Activated T-helper 17 cell treated with anti-CD3 and anti-CD28 coated beads, Interleukin-2, amount 50 U/mL, for 72 hours (primary cell): ENCODE data around the gene NAP1L1. TPM values are rescaled to one million over a fixed set of nuclear protein-coding genes. Genes with fewer than 3 reads are reported as not detected.
"Not testable (repeated sequence)": the region's sequence is repeated elsewhere in the genome, so short reads cannot be mapped to it uniquely, and the experiment has no call there.

Source experiments
- ATAC-seq: fragments of 150-1000 bp; cut with Tn5 transposase; replicated peaks from 2 replicates; pipeline ENCODE4 v1.10.0; 2021; ENCODE audit warnings: mild to moderate bottlenecking, moderate library complexity
- H3K27ac Mint-ChIP-seq: one replicate; pipeline ENCODE4 v1.8.0; 2022; ENCODE audit warnings: mixed read lengths
- H3K27me3 Mint-ChIP-seq: one replicate; pipeline ENCODE4 v1.8.0; 2022; ENCODE audit warnings: mixed read lengths
- H3K36me3 Mint-ChIP-seq: one replicate; pipeline ENCODE4 v1.8.0; 2022; ENCODE audit warnings: low read depth, mild to moderate bottlenecking, mixed read lengths
- H3K4me1 Mint-ChIP-seq: one replicate; pipeline ENCODE4 v1.8.0; 2022; ENCODE audit warnings: mixed read lengths
- H3K4me3 Mint-ChIP-seq: one replicate; pipeline ENCODE4 v1.8.0; 2022; ENCODE audit warnings: mild to moderate bottlenecking, mixed read lengths
- H3K9me3 Mint-ChIP-seq: one replicate; pipeline ENCODE4 v1.8.0; 2022; ENCODE audit warnings: mixed read lengths
- total RNA-seq, 2 donors: library from RNA; stranded (reverse); gene quantifications; one replicate each; pipeline ENCODE4 v1.2.3, GENCODE V29; 2022

Gene NAP1L1
- total RNA-seq, 2 donors from 2014 or later: 715 to 937 TPM

DNA sequence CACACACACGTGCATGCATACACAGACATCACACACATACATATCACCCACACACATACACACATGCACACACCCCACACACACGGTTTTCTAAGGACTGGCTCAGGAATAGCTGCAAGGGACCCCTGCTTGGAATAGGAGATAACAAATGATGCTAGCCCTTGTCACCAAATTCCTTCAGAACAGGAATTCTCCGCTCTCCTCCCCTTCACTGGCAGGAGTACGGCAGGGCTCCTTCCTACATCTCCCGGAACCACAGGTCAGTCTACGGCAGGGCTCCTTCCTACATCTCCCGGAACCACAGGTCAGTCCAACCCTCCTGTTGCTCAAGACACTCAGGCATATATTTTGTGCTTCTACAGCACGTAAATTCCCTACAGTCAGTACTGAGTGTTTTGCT lies 76.8 kb downstream of the NAP1L1 start:
- no peak for ATAC-seq
- Mint-ChIP-seq H3K27me3 (no peaks in the 10 kb centered on the region), H3K9me3 (peaks cover 5% of the 10 kb centered on the region), H3K4me3 (no peak overlapping the region), H3K36me3 (no peaks in the 10 kb centered on the region), H3K4me1 (no peaks in the 10 kb centered on the region), H3K27ac (no peak overlapping the region)

DNA sequence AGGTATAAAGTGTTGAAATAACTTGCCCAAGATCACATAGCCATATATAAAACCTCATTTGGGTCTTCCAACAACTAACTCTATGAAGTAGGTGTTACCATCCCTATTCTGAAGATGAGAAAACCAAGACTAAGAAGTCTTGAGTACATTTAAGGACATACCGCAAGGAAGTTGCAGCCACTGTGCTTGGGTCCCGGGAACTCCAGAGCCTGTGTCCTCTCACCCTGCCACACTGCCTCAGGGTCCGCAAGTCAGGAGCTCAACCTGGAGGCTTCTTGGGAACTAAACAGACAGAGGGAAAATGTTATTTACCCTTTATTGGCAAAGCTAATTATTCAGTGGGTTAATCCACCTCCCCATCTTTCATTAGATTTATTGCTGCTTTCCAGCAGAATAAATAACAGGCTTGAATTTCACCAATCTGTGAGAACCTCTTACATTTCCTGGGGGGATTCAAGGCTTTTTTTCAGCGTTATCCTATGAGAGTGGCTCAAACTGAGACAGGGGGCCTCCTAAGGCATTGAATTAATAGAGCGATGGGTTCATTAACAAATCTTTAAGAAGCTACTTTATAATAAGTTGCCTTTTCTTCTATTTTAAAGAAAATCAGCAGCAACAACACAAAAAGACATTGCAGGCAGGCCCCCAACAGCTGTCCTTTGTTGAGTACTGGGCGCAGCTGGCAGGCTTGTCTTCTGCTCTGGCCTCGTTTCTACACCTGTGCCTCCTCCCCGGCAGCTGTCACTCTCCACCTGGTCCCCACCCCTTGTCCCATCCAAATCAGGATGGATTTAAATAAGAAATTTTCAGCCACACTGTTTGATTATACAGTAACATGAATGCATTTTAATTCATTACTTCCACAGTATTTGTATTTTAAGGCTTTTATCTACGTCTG lies 78.2 kb downstream of the NAP1L1 start:
- no peak overlapping the region for H3K27ac Mint-ChIP-seq
- H3K27me3 Mint-ChIP-seq: no peaks in the 10 kb centered on the region
- H3K4me1 Mint-ChIP-seq: no peaks in the 10 kb centered on the region
- H3K4me3 Mint-ChIP-seq: no peak overlapping the region
- no peak for ATAC-seq
- H3K9me3 Mint-ChIP-seq: peaks cover 5% of the 10 kb centered on the region
- no peaks in the 10 kb centered on the region for H3K36me3 Mint-ChIP-seq

DNA sequence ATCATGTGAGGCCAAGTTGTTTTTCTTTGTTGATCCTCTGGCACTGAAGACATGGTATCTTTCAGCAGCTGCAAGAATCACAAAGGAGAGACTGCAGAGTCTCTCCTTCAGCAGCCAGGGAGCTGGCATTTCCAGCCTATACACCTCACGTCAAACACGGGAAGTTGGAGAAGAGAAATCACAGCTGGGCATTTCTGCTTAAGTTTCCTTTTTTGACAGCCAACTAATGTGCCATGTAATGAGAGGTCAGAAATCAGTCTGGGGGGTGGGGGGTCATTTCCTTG lies 81.2 kb downstream of the NAP1L1 start:
- Mint-ChIP-seq H3K9me3 (peaks cover 5% of the 10 kb centered on the region), H3K4me3 (no peak overlapping the region), H3K36me3 (no peaks in the 10 kb centered on the region), H3K27me3 (no peaks in the 10 kb centered on the region), H3K4me1 (no peaks in the 10 kb centered on the region), H3K27ac (no peak overlapping the region)
- no peak for ATAC-seq

DNA sequence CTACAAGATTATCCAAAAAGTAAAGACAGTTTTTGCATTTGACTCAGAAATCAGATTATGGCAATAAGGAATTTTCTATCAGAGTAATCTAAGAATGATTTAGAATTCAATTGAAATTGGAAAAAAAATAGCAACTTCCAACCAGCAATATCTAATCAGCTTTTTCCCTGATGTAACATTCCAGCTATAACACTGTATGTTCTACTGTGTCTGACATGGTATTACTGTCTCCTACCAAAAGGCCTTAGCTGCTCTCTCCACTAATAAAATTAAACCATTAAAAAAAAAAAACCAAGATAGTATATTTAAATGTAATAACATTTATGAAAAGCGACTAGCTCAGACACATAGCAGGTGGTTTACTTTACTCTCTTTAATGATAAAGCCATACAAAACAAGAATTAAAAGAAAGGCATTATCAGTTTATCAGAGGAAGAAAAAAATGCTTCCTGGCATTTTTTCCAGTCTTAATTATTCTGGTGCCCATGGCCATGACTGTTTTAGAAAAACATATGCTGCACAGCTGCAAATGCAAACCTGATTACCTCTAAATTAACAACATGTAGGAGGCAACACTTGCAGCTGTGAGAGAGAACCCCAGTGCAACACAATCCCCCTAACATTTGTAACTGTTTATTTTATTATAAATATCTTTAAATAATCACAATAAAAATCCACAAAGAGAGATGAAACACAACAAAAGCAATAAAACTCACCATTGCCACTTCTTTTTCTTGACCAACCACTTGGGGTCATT lies 81.7 kb downstream of the NAP1L1 start:
- peaks cover 1% of the 10 kb centered on the region for H3K4me1 Mint-ChIP-seq
- peaks cover 5% of the 10 kb centered on the region for H3K9me3 Mint-ChIP-seq
- no peak for ATAC-seq
- H3K4me3 Mint-ChIP-seq: no peak overlapping the region
- no peaks in the 10 kb centered on the region for H3K36me3 Mint-ChIP-seq
- H3K27me3 Mint-ChIP-seq: no peaks in the 10 kb centered on the region
- no peak overlapping the region for H3K27ac Mint-ChIP-seq

DNA sequence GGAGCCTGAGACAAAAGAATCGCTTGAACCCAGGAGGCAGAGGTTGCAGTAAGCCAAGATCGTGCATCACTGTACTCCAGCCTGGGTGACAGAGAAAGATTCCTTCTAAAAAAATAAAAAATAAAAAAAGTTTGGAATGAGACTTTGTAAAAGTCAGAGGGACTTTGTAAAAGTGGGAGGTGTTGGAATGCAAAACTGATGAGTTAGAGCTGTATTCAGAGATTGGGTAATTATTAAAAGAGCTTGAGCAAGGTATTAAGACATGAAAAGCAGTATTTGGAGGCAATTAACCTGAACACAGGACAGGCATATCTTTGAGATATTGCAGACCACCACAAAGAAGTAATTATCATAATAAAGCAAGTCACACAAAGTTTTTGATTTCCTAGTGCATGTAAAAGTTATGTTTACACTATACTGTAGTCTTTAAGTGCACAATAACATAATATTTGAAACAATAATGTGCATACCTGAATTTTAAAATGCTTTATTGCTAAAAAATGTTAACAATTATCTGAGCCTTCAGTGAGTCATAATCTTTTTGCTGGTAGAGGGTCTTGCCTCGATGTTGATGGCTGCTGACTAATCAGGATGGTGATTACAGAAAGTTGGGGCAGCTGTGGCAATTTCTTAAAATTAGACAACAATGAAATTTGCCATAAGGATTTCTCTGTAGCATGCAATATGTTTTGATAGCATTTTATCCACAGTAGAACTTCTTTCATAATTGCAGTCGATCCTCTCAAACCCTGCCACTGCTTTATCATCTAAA lies 86.0 kb downstream of the NAP1L1 start:
- Mint-ChIP-seq H3K4me3 (no peak overlapping the region), H3K36me3 (no peaks in the 10 kb centered on the region), H3K9me3 (no peaks in the 10 kb centered on the region), H3K4me1 (peaks cover 15% of the 10 kb centered on the region), H3K27me3 (no peaks in the 10 kb centered on the region), H3K27ac (no peak overlapping the region)
- no peak for ATAC-seq

DNA sequence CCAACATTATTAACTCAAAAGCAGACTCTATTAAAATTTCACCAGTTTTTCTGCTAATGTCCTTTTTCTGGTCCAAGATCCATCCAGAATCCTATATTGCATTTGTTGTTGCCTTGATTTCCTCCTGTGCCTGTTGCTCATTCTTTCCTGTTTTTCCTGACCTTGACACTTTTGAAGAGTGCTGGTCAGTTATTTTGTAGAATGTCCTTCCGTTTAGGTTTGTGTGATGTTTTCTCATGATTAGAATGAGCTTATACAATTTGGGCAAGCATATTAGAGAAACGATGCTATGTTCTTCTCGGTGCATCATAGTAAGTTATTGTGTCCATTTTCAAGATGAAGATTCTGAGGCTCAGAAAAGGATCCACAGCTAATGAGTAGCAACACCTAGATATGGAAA lies 86.8 kb downstream of the NAP1L1 start:
- no peak overlapping the region for H3K4me3 Mint-ChIP-seq
- H3K9me3 Mint-ChIP-seq: no peaks in the 10 kb centered on the region
- no peak overlapping the region for H3K27ac Mint-ChIP-seq
- no peaks in the 10 kb centered on the region for H3K27me3 Mint-ChIP-seq
- ATAC-seq: no peak
- H3K36me3 Mint-ChIP-seq: no peaks in the 10 kb centered on the region
- peaks cover 16% of the 10 kb centered on the region for H3K4me1 Mint-ChIP-seq

DNA sequence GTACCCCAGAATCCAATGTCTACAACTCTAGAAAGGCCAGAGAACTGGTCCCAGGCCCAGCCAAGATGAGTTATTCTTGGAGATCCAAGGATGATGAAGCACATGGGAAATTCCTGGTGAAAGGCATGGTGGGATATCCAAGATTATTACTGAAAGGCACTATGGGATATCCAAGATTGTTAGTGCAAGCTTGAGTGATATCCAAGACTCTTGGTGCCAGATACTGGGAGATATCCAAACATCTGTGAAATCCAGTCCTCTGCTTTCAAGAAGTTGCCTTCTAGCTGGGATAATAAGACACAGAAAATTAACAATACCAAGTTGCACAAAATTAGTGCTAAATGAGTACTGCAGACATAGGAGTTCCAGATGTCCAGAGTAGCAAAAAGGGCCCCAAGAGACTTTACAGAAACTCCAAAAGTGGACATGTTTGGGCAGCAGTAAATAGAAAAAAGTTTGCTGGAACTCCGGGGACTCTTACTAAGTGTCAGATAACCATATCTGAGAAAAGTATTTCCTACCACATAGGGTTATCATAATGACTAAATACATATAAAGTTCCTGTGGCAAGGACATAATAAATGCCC lies 87.5 kb downstream of the NAP1L1 start:
- Mint-ChIP-seq H3K36me3 (no peaks in the 10 kb centered on the region), H3K4me3 (no peak overlapping the region), H3K9me3 (no peaks in the 10 kb centered on the region), H3K27me3 (no peaks in the 10 kb centered on the region), H3K27ac (no peak overlapping the region), H3K4me1 (peaks cover 18% of the 10 kb centered on the region)
- no peak for ATAC-seq

DNA sequence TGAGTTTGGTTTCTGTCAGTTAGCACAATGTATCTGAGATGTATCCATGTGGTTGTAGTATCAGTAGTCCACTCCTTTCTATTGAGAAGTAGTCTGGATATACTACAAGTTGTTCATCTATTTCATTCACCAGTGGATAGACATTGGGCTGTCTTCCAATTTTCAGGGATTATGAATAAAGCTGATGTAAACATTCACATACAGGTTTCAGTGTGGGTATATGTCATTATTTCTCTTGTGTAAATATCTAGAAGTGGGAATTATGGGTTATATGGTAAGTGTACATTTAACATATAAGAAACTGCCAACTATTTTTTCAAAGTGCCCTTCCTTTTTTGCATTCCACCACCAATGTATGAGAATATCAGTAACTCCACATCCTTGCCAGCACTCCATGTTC lies 88.8 kb downstream of the NAP1L1 start:
- Mint-ChIP-seq H3K9me3 (no peaks in the 10 kb centered on the region), H3K27me3 (no peaks in the 10 kb centered on the region), H3K4me3 (no peak overlapping the region), H3K27ac (peak overlapping the region; percentile 60), H3K36me3 (no peaks in the 10 kb centered on the region), H3K4me1 (peaks cover 26% of the 10 kb centered on the region)
- no peak for ATAC-seq

DNA sequence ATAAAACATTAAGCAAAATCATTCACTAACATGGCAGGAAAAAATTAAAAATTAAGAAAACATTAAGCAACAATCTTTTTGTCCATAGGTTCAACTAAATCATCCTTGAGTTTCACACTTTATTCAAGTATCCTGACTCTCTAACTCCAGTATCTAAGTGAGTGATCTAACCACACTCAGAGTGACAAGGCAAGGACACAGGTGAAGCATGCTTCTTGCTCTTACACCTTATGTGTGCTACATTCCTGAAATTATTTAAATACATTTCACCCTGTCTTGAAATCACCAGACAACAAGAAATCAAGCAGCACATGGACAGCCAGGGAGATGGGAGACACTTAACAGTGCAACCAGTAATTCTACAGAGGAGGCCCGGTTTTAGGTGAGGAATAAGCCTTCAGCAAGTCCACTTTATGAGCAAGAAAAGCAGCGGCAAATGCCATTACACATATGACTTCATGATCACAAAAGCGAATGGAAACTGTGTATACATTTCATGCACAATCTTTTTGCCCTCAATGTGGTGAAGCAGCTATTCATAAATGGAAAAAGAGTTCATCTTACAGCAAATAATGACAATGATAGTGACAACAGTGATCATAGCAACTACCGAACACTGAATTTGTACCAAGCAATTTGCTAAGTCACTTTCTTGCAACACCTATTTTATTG lies 90.3 kb downstream of the NAP1L1 start:
- Mint-ChIP-seq H3K4me3 (peak overlapping the region; percentile 48), H3K36me3 (no peaks in the 10 kb centered on the region), H3K4me1 (peaks cover 26% of the 10 kb centered on the region), H3K9me3 (no peaks in the 10 kb centered on the region), H3K27ac (peak overlapping the region; percentile 86), H3K27me3 (no peaks in the 10 kb centered on the region)
- peak; percentile 88 for ATAC-seq

DNA sequence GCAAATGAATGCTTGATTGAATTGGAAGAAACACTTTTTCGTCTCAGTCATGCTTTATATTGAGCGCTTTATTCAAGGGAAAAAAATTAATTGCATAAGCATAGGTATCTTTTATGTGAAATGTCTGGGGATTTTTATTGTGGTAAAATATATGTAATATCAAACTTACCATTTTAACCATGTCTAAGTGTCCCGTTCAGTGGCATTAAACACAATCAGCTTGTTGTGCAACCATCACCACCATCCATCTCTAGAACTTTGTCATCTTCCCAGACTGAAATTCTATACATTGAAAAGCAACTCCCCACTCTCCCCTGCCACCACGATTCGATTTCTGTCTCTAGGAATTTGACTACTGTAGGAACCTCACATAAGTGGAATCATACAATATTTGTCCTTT lies 92.7 kb downstream of the NAP1L1 start:
- no peaks in the 10 kb centered on the region for H3K36me3 Mint-ChIP-seq
- peaks cover 21% of the 10 kb centered on the region for H3K4me1 Mint-ChIP-seq
- no peak overlapping the region for H3K27ac Mint-ChIP-seq
- no peaks in the 10 kb centered on the region for H3K9me3 Mint-ChIP-seq
- H3K27me3 Mint-ChIP-seq: no peaks in the 10 kb centered on the region
- no peak for ATAC-seq
- H3K4me3 Mint-ChIP-seq: no peak overlapping the region

DNA sequence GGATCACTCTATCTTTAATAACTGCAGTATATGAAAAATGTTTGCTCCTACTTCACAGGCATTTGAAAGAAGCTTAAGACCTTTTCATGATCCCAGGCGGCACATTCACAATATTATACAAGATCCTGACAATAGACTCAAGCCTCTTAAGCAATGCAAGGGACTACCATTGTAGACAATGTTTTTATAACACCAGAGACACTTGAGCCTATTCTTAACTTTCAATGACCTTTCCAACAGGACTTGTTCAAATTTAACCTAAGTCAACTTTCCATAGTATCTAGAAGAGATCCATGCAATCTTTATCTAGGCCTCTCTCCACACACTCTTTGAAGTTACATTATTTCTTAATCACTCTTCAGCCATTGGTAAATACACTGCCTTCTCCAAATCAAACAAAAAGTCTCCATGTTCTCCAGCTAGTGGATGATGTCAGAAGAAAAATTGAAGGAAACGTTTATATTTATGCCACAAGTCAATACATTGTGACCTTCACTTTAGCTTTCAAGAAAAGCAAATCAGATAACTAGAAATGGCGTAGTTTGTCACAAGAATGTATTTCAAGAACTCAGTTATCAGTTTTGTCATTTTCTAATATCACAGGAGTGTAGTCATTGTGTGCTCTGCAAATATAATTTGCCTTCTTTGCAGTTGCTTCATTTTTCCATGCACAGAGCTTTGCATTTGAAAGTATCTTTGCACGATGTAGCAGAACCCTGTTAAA lies 94.1 kb downstream of the NAP1L1 start:
- Mint-ChIP-seq H3K27ac (no peak overlapping the region), H3K4me3 (no peak overlapping the region), H3K9me3 (no peaks in the 10 kb centered on the region), H3K36me3 (no peaks in the 10 kb centered on the region), H3K27me3 (no peaks in the 10 kb centered on the region), H3K4me1 (peaks cover 25% of the 10 kb centered on the region)
- no peak for ATAC-seq

DNA sequence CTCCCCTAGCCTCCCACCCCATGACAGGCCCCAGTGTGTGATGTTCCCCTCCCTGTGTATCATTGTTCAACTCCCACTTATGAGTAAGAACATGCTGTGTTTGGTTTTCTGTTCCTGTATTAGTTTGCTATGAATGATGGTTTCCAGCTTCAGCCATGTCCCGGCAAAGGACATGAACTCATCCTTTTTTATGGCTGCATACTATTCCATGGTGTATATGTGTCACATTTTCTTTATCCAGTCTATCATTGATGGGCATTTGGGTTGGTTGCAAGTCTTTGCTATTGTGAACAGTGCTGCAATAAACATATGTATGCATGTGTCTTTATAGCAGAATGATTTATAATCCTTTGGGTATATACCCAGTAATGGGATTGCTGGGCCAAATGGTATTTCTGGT lies 96.8 kb downstream of the NAP1L1 start:
- H3K4me3 Mint-ChIP-seq, H3K36me3 Mint-ChIP-seq, H3K9me3 Mint-ChIP-seq, H3K27me3 Mint-ChIP-seq, H3K27ac Mint-ChIP-seq: not testable (repeated sequence)
- ATAC-seq: peak; percentile 52
- peaks cover 33% of the 10 kb centered on the region for H3K4me1 Mint-ChIP-seq
